NCI-H2029 treated with DMSO at 0.1 percent for 48 hours (cell line): ENCODE data around the gene UCHL1.

Experiments
- DNase-seq: peaks from one replicate; lab custom pipeline; 2025; lab: John Stamatoyannopoulos, UW

UCHL1 gene

GRCh38 chr4:41256740-41257256, at the start of gene UCHL1:
Gene UCHL1 (plus strand): TSS chr4:41256928. CDS start chr4:41256977, 49 bp downstream.
- peak; percentile 27 for DNase-seq

GRCh38 chr4:41207291-41207831, 49.4 kb upstream of the UCHL1 start:
- no peak for DNase-seq

GRCh38 chr4:41209187-41209586, 47.5 kb upstream of the UCHL1 start:
- DNase-seq: no peak

- DNase-seq: no peak
Measured at GRCh38 chr4:41209901-41210300, 46.8 kb upstream of the UCHL1 start.

- no peak for DNase-seq
Measured at GRCh38 chr4:41211951-41212615, 44.6 kb upstream of the UCHL1 start.

GRCh38 chr4:41212616-41213203, 44.0 kb upstream of the UCHL1 start:
- no peak for DNase-seq

GRCh38 chr4:41213625-41214135, 43.0 kb upstream of the UCHL1 start:
- no peak for DNase-seq

GRCh38 chr4:41214136-41214824, 42.4 kb upstream of the UCHL1 start, which contains the start of gene APBB2:
Gene APBB2 (minus strand): TSS chr4:41214542. CDS start chr4:41033254, 181,288 bp downstream.
- DNase-seq: peak; percentile 87

- DNase-seq: no peak
Measured at GRCh38 chr4:41214825-41215146, 41.9 kb upstream of the UCHL1 start.

GRCh38 chr4:41215155-41215554, 41.6 kb upstream of the UCHL1 start:
- no peak for DNase-seq

- DNase-seq: no peak
Measured at GRCh38 chr4:41215969-41216293, 40.8 kb upstream of the UCHL1 start.

- peak; percentile 57 for DNase-seq
Measured at GRCh38 chr4:41216294-41217019, 40.3 kb upstream of the UCHL1 start.

GRCh38 chr4:41217020-41217333, 39.8 kb upstream of the UCHL1 start:
- DNase-seq: no peak

GRCh38 chr4:41217374-41217773, 39.4 kb upstream of the UCHL1 start:
- DNase-seq: no peak

- DNase-seq: no peak
Measured at GRCh38 chr4:41218703-41219102, 38.0 kb upstream of the UCHL1 start.

GRCh38 chr4:41219421-41219950, 37.2 kb upstream of the UCHL1 start:
- no peak for DNase-seq

GRCh38 chr4:41221850-41222645, 34.7 kb upstream of the UCHL1 start:
- DNase-seq: no peak

- no peak for DNase-seq
Measured at GRCh38 chr4:41227902-41228301, 28.8 kb upstream of the UCHL1 start.

GRCh38 chr4:41232406-41232805, 24.3 kb upstream of the UCHL1 start:
- no peak for DNase-seq

GRCh38 chr4:41232856-41233255, 23.9 kb upstream of the UCHL1 start:
- no peak for DNase-seq

- no peak for DNase-seq
Measured at GRCh38 chr4:41236032-41236431, 20.7 kb upstream of the UCHL1 start.
